Effector CD8-positive, alpha-beta T cell (primary cell): ENCODE data around the gene FOXG1.

Experiments
- DNase-seq: peaks from one replicate; lab custom pipeline; 2025; lab: John Stamatoyannopoulos, UW

The FOXG1 gene

GRCh38 chr14:28761438-28762291 is 4.9 kb upstream of the FOXG1 start:
- DNase-seq = no peak

- DNase-seq = no peak
Observed at GRCh38 chr14:28762303-28762954, 4.2 kb upstream of the FOXG1 start.

GRCh38 chr14:28762955-28763326 is 3.6 kb upstream of the FOXG1 start:
- DNase-seq = no peak

GRCh38 chr14:28763751-28764256 is 2.8 kb upstream of the FOXG1 start:
- no peak for DNase-seq

- no peak for DNase-seq
Observed at GRCh38 chr14:28764257-28765160, 2.1 kb upstream of the FOXG1 start.

- DNase-seq = no peak
Observed at GRCh38 chr14:28765169-28765830, 1.3 kb upstream of the FOXG1 start.

GRCh38 chr14:28765831-28766468 is 637 bp upstream of the FOXG1 start:
- DNase-seq = no peak

GRCh38 chr14:28767030-28767852 is 654 bp downstream of the FOXG1 start:
- no peak for DNase-seq

GRCh38 chr14:28767853-28768741 is 1.5 kb downstream of the FOXG1 start:
- DNase-seq = no peak

- no peak for DNase-seq
Observed at GRCh38 chr14:28769276-28769880, 2.8 kb downstream of the FOXG1 start.

GRCh38 chr14:28770061-28770460 is 3.5 kb downstream of the FOXG1 start:
- no peak for DNase-seq

- no peak for DNase-seq
Observed at GRCh38 chr14:28770630-28771029, 4.0 kb downstream of the FOXG1 start.

- DNase-seq = no peak
Observed at GRCh38 chr14:28771168-28771567, 4.6 kb downstream of the FOXG1 start.

GRCh38 chr14:28772613-28773012 is 6.0 kb downstream of the FOXG1 start:
- no peak for DNase-seq

GRCh38 chr14:28773176-28773575 is 6.6 kb downstream of the FOXG1 start:
- no peak for DNase-seq

GRCh38 chr14:28773861-28774691 is 7.5 kb downstream of the FOXG1 start:
- DNase-seq = no peak

- no peak for DNase-seq
Observed at GRCh38 chr14:28774764-28775735, 8.5 kb downstream of the FOXG1 start.
